ENCODE results near the gene CDC14C. TPM values are rescaled to one million over a fixed set of nuclear protein-coding genes. Genes with fewer than 3 reads are reported as not detected.

Gene CDC14C
- total RNA-seq = not detected

GRCh38 chr7:48924433-48924832 is at the start of gene CDC14C:
Gene CDC14C (plus strand): TSS chr7:48924547. CDS start chr7:48924673, 126 bp downstream.

